Activated CD8-positive, alpha-beta memory T cell treated with anti-CD3 and anti-CD28 coated beads, Interleukin-2, amount 50 U/mL, for 4 hours (primary cell): ENCODE measurements around the gene PACS1.

Experiments
- DNase-seq: peaks from one replicate; pipeline ENCODE4 v3.0.0-alpha.2; 2020

Gene PACS1

DNA sequence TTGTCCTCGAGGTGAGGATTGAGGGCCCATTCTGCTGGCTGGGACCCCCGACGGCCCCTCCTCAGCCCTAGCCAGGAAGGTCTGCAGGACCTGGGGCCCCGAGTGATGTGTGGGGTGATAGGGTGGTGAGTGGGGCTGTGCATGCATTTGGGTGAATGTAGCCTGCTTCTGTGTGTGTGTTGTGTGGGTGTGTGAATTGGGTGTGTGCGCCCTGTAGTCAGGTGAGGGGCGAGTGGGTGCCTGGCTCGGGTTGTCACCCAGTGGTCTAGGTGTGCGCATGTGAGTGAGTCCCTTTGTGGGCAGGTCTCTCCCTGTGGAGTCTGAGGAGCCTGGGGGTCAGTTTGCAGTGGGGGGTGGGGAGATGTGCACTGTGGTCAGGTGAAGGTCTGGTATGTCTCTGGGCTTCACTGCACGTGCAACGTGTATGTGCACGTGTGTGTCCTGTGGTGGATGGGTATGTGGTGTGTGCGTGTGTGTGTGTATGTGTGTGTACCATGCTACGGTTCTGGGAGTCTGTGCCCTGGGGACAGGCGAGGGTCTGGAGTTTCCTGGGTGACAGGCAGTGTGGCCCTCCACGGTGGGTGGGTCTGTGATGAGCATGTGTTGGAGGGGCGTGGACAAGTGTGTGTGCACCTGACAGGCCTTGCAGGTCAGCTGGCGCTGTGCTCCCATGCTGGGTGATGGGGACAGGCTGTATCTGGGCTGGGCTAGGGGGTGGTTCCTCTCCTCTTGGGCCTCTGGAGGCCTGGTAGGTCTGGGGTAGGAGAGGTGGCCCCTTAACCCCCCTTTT is 222.7 kb downstream of the PACS1 start:
- DNase-seq, result no peak

DNA sequence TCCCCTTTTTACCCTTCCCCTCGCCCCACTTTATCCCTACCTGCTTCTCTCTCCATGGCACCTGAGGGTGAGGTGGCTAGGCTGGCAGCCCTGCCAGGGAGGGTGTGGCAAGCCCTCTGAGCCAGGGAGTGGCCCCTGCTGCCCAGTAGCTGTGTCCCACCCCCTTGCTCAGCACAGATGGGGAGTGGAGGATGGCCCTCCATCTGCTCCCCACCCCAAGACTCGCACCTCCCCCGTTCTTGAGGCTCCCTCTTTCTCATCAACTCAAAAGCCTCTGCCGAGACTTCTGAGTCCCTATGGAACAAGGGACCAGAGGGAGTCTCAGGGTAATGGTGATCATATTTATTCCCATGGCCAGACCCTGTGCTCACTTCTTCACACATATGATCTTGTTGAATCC is 223.3 kb downstream of the PACS1 start:
- no peak for DNase-seq

DNA sequence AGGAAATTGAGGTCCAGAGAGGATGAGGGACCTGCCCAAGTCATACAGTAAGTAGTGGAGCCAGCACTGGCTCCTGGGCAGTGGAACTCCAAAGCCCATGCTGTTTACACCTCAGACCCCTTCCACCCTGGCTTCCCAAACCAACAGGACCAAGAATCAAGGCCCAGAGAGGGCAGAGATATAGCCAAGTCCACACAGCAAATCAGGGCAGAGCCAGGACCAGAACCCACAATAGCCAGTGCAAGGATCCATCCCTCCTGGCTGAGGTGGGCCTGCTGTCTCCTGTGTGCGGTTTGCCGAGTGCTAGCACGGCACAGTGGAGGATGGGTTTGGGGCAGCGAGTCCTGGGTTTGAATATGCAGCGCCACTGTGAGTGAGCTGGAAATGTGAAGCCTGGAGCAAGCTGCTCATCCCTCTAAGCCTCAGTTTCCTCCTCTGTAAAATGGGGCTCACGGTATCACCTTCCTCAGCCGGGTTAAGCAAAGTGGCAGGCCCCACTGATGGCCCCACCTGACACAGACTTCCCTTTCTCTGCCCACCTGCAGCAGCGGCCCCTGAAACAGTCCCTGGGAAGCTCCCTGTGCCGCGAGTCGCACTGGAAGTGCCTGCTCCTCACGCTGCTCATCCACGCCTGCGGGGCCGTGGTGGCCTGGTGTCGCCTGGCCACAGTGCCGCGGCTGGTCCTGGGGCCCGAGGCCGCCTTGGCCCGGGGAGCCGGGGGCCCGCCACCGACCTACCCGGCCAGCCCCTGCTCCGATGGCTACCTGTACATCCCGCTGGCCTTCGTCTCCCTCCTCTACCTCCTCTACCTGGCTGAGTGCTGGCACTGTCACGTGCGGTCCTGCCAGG is 223.9 kb downstream of the PACS1 start:
- DNase-seq, result no peak
